ENCODE measurements around the gene HRC.
"Not testable (repeated sequence)": the region's sequence is repeated elsewhere in the genome, so short reads cannot be mapped to it uniquely, and the experiment has no call there.

Gene HRC

GRCh38 chr19:49127674-49128544 lies 27.3 kb downstream of the HRC start:
- TF ChIP-seq CTCF (IDR thresholded peaks at IDR 0.05; ENCODE audit: borderline replicate concordance, control extremely low read depth, extremely low read depth, insufficient read depth, missing control alignments), result no peak
- DNase-seq (ENCODE audit: low spot score), result peak; percentile 100

GRCh38 chr19:49127225-49127624 lies 28.0 kb downstream of the HRC start:
- DNase-seq (ENCODE audit: low spot score); in situ Hi-C loops (cut with MboI; ENCODE audit: low sequenced_read_pairs, unreplicated experiment): not testable (repeated sequence)

More at GRCh38 chr19:49127674-49128544, 27.3 kb downstream of the HRC start:
- in situ Hi-C loops (cut with MboI; ENCODE audit: low sequenced_read_pairs, unreplicated experiment), result no loop called here

GRCh38 chr19:49126575-49126974 lies 28.6 kb downstream of the HRC start:
- no peak for TF ChIP-seq CTCF (IDR thresholded peaks at IDR 0.05; ENCODE audit: borderline replicate concordance, control extremely low read depth, extremely low read depth, insufficient read depth, missing control alignments)
- in situ Hi-C loops (cut with MboI; ENCODE audit: low sequenced_read_pairs, unreplicated experiment), result no loop called here
- DNase-seq (ENCODE audit: low spot score), result no peak

GRCh38 chr19:49125025-49125731 lies 30.0 kb downstream of the HRC start:
- DNase-seq (ENCODE audit: low spot score), result no peak
- no peak for TF ChIP-seq CTCF (IDR thresholded peaks at IDR 0.05; ENCODE audit: borderline replicate concordance, control extremely low read depth, extremely low read depth, insufficient read depth, missing control alignments)
- in situ Hi-C loops (cut with MboI; ENCODE audit: low sequenced_read_pairs, unreplicated experiment), result no loop called here

GRCh38 chr19:49123285-49123684 lies 31.9 kb downstream of the HRC start:
- DNase-seq (ENCODE audit: low spot score); in situ Hi-C loops (cut with MboI; ENCODE audit: low sequenced_read_pairs, unreplicated experiment): not testable (repeated sequence)

GRCh38 chr19:49121841-49122240 lies 33.4 kb downstream of the HRC start:
- DNase-seq (ENCODE audit: low spot score); in situ Hi-C loops (cut with MboI; ENCODE audit: low sequenced_read_pairs, unreplicated experiment): not testable (repeated sequence)

GRCh38 chr19:49120868-49121267 lies 34.3 kb downstream of the HRC start:
- no peak for DNase-seq (ENCODE audit: low spot score)
- no peak for TF ChIP-seq CTCF (IDR thresholded peaks at IDR 0.05; ENCODE audit: borderline replicate concordance, control extremely low read depth, extremely low read depth, insufficient read depth, missing control alignments)
- in situ Hi-C loops (cut with MboI; ENCODE audit: low sequenced_read_pairs, unreplicated experiment), result no loop called here

GRCh38 chr19:49120325-49120683 lies 34.9 kb downstream of the HRC start:
- in situ Hi-C loops (cut with MboI; ENCODE audit: low sequenced_read_pairs, unreplicated experiment), result no loop called here
- TF ChIP-seq CTCF (IDR thresholded peaks at IDR 0.05; ENCODE audit: borderline replicate concordance, control extremely low read depth, extremely low read depth, insufficient read depth, missing control alignments), result no peak
- DNase-seq (ENCODE audit: low spot score), result no peak

All from GM13976 (cell line).